ENCODE data around the gene AEBP1. TPM values are rescaled to one million over a fixed set of nuclear protein-coding genes. Genes with fewer than 3 reads are reported as not detected.

Gene AEBP1
- total and polyA plus RNA-seq, 9 of the 15 experiments (the other 6 are each of a cell fraction or from before 2014, with no cell fraction given), result 0.03 to 0.78 (median 0.30) TPM; not detected in 2

GRCh38 chr7:44103923-44104859, at the start of gene AEBP1 (continued):
- TF ChIP-seq CEBPZ (IDR thresholded peaks at IDR 0.05; ENCODE audit: borderline replicate concordance, low read depth, low read length) (no peak), ZNF408 (CRISPR knock-in tag; IDR thresholded peaks at IDR 0.05; ENCODE audit: low read depth) (no peak), CTBP1 (IDR thresholded peaks at IDR 0.05; ENCODE audit: borderline replicate concordance) (no peak), SMARCC2 (IDR thresholded peaks at IDR 0.05; ENCODE audit: low read depth) (no peak), ZNF436 (CRISPR knock-in tag; IDR thresholded peaks at IDR 0.05) (no peak), KDM5B (IDR thresholded peaks at IDR 0.05; ENCODE audit: insufficient replicate concordance, low read depth, low read length) (no peak), ZFP1 (CRISPR knock-in tag; IDR thresholded peaks at IDR 0.05) (no peak)
- TF ChIP-seq, protein P1, sequence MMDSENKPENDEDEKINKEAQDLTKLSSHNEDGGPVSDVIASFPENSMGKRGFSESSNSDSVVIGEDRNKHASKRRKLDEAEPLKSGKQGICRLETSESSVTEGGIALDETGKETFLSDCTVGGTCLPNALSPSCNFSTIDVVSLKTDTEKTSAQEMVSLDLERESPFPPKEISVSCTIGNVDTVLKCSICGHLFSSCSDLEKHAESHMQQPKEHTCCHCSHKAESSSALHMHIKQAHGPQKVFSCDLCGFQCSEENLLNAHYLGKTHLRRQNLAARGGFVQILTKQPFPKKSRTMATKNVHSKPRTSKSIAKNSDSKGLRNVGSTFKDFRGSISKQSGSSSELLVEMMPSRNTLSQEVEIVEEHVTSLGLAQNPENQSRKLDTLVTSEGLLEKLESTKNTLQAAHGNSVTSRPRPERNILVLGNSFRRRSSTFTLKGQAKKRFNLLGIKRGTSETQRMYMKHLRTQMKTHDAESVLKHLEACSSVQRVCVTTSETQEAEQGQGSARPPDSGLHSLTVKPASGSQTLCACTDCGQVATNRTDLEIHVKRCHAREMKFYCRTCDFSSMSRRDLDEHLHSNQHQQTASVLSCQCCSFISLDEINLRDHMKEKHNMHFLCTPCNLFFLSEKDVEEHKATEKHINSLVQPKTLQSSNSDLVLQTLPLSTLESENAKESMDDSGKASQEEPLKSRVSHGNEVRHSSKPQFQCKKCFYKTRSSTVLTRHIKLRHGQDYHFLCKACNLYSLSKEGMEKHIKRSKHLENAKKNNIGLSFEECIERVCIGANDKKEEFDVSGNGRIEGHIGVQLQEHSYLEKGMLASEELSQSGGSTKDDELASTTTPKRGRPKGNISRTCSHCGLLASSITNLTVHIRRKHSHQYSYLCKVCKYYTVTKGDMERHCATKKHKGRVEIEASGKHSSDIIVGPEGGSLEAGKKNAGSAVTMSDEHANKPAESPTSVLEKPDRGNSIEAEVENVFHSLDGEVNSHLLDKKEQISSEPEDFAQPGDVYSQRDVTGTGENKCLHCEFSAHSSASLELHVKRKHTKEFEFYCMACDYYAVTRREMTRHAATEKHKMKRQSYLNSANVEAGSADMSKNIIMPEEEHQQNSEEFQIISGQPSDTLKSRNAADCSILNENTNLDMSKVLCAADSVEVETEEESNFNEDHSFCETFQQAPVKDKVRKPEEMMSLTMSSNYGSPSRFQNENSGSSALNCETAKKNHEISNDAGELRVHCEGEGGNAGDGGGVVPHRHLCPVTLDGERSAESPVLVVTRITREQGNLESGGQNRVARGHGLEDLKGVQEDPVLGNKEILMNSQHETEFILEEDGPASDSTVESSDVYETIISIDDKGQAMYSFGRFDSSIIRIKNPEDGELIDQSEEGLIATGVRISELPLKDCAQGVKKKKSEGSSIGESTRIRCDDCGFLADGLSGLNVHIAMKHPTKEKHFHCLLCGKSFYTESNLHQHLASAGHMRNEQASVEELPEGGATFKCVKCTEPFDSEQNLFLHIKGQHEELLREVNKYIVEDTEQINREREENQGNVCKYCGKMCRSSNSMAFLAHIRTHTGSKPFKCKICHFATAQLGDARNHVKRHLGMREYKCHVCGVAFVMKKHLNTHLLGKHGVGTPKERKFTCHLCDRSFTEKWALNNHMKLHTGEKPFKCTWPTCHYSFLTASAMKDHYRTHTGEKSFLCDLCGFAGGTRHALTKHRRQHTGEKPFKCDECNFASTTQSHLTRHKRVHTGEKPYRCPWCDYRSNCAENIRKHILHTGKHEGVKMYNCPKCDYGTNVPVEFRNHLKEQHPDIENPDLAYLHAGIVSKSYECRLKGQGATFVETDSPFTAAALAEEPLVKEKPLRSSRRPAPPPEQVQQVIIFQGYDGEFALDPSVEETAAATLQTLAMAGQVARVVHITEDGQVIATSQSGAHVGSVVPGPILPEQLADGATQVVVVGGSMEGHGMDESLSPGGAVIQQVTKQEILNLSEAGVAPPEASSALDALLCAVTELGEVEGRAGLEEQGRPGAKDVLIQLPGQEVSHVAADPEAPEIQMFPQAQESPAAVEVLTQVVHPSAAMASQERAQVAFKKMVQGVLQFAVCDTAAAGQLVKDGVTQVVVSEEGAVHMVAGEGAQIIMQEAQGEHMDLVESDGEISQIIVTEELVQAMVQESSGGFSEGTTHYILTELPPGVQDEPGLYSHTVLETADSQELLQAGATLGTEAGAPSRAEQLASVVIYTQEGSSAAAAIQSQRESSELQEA (IDR thresholded peaks at IDR 0.05; ENCODE audit: low read depth), result no peak
